ENCODE measurements around the gene DISC1.

DNA sequence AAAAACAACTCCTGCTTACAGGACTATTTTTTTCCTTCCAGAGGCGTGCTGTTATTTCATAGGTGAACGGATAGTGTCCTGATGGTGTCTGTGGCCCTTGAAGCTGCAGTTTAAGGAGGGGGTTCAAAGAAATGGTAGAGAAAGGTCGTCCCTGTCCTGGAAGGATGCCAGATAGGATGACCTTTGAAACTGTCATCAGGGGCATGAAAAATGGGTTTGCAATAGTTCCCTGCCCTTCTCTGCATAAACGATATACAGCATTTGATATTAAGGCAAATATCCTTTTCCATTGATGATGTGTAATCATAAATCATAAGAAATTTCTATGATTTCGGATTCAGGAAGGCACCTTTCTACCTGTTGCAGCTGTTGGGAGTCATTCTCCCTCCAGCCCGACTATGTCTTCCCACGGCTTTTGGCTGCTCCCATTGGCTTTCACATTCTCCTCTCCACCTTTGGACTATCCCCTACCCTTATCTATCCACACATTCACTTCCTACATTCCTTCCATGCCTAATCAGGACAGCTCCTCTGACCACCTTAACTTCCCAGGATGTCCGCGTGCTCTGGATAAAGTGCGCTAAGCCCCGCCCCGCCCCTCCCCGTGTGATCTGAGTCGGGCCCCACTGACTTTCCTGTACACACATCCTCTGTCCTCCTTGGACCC lies 209.8 kb downstream of the DISC1 start:
- TF ChIP-seq, protein P1, sequence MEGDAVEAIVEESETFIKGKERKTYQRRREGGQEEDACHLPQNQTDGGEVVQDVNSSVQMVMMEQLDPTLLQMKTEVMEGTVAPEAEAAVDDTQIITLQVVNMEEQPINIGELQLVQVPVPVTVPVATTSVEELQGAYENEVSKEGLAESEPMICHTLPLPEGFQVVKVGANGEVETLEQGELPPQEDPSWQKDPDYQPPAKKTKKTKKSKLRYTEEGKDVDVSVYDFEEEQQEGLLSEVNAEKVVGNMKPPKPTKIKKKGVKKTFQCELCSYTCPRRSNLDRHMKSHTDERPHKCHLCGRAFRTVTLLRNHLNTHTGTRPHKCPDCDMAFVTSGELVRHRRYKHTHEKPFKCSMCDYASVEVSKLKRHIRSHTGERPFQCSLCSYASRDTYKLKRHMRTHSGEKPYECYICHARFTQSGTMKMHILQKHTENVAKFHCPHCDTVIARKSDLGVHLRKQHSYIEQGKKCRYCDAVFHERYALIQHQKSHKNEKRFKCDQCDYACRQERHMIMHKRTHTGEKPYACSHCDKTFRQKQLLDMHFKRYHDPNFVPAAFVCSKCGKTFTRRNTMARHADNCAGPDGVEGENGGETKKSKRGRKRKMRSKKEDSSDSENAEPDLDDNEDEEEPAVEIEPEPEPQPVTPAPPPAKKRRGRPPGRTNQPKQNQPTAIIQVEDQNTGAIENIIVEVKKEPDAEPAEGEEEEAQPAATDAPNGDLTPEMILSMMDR (IDR thresholded peaks at IDR 0.05; ENCODE audit: insufficient read depth, low read length, poor library complexity, severe bottlenecking), result no peak
- no peak for TF ChIP-seq EZH2phosphoT487 (conservative IDR thresholded peaks at IDR 0.05; ENCODE audit: low read length)
